Mucosa of stomach (tissue), 1 donor: ENCODE results near the gene NNT.
"Not testable (repeated sequence)": the region's sequence is repeated elsewhere in the genome, so short reads cannot be mapped to it uniquely, and the experiment has no call there.

Source experiments
- H3K27me3 ChIP-seq: one replicate; pipeline ENCODE4 v1.7.0; 2013; ENCODE audit warnings: mild to moderate bottlenecking, low read length; ENCODE audit not compliant: control insufficient read depth, insufficient read depth
- H3K36me3 ChIP-seq: one replicate; pipeline ENCODE4 v1.7.0; 2013; ENCODE audit warnings: low read length; ENCODE audit not compliant: control insufficient read depth, insufficient read depth
- H3K4me1 ChIP-seq: one replicate; pipeline ENCODE4 v1.7.0; 2013; ENCODE audit warnings: mild to moderate bottlenecking, low read length; ENCODE audit not compliant: control insufficient read depth, insufficient read depth
- H3K4me3 ChIP-seq: one replicate; pipeline ENCODE4 v1.7.0; 2013; ENCODE audit warnings: low read length
- H3K9ac ChIP-seq: one replicate; pipeline ENCODE4 v1.7.0; 2013; ENCODE audit warnings: mild to moderate bottlenecking, low read length, moderate library complexity
- H3K9me3 ChIP-seq: one replicate; pipeline ENCODE4 v1.7.0; 2013; ENCODE audit warnings: mild to moderate bottlenecking, low read length, moderate library complexity; ENCODE audit not compliant: control insufficient read depth
- donor health status: Pancreatic carcinoma.

The NNT gene

DNA sequence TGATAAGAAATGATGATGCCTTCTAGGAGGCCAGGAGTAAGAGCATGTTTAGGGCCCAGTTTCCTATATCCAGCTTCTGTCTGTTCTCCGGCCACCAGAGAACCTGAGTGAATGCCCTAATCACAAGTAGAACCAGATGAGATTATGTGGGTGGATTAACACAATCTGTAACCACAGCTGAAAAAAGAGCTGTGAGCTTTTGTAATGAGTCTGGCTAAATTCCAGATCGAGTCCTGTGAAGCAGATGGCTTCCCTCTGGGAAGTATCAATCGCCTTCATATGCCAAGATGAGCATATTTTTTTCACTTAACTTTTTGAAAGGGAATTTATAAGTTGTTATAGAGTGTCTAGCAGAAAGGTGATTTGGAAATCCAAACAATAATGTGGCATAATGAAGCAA is 99.8 kb downstream of the NNT start:
- Histone ChIP-seq H3K9ac (no peak overlapping the region), H3K4me1 (no peaks in the 10 kb centered on the region), H3K27me3 (no peaks in the 10 kb centered on the region), H3K4me3 (no peak overlapping the region), H3K9me3 (no peaks in the 10 kb centered on the region), H3K36me3 (no peaks in the 10 kb centered on the region)

DNA sequence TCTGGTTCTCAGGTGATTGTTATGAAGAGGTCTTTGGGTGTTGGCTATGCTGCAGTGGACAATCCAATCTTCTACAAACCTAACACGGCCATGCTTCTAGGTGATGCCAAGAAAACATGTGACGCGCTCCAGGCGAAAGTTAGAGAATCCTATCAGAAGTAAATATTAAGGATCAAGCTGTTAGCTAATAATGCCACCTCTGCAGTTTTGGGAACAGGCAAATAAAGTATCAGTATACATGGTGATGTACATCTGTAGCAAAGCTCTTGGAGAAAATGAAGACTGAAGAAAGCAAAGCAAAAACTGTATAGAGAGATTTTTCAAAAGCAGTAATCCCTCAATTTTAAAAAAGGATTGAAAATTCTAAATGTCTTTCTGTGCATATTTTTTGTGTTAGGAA is 101.3 kb downstream of the NNT start:
- Histone ChIP-seq H3K9me3 (no peaks in the 10 kb centered on the region), H3K36me3 (no peaks in the 10 kb centered on the region), H3K4me3 (no peak overlapping the region), H3K27me3 (no peaks in the 10 kb centered on the region), H3K9ac (no peak overlapping the region), H3K4me1 (no peaks in the 10 kb centered on the region)

DNA sequence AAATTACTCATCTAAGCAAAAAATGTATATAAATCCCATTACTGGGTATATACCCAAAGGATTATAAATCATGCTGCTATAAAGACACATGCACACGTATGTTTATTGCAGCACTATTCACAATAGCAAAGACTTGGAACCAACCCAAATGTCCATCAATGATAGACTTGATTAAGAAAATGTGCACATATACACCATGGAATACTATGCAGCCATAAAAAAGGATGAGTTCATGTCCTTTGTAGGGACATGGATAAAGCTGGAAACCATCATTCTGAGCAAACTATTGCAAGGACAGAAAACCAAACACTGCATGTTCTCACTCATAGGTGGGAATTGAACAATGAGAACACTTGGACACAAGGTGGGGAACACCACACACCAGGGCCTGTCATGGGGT is 103.6 kb downstream of the NNT start:
- not testable (repeated sequence) for H3K4me3 ChIP-seq, H3K9ac ChIP-seq, H3K9me3 ChIP-seq, H3K4me1 ChIP-seq, H3K27me3 ChIP-seq, H3K36me3 ChIP-seq

DNA sequence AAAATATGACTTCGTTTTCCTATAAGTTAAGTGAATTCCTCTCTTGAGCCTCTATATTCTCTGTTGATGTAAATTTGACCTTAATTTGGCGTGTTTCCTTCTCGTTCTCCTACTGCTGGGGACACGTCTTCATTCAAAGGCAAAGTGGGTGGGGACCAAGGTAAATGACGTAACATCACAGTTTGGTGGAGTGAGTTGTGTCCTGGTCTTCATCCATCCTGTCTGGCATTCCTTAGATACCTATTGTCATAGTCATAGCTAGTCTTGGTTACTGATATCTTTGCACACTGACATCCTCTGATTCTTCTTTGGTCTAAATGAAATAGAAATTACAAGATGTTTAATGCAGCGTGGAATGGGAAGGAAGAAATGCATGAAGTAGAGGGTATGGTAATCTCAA is 108.5 kb downstream of the NNT start:
- Histone ChIP-seq H3K27me3 (no peaks in the 10 kb centered on the region), H3K36me3 (no peaks in the 10 kb centered on the region), H3K4me1 (no peaks in the 10 kb centered on the region), H3K4me3 (no peak overlapping the region), H3K9ac (no peak overlapping the region), H3K9me3 (no peaks in the 10 kb centered on the region)

DNA sequence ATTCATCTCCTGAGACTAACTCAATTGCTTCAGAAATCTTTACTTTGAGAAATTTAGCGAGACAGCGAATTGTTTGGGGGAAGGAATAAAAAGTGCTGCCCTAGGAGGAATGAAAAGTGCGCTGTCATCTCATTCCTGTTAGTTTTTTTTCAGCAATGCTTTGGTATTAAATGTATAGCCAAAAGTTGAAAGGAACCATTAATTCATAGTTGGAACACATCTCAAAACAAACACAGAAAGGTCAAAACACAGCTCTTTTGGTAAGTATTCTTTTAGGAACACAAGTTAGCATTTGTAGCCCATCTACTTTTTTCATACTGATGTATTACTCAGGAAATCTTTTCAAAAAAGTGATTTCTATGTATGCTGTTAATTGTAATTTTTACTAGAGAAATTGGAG is 109.1 kb downstream of the NNT start:
- H3K9me3 ChIP-seq = no peaks in the 10 kb centered on the region
- H3K36me3 ChIP-seq = no peaks in the 10 kb centered on the region
- no peak overlapping the region for H3K4me3 ChIP-seq
- H3K9ac ChIP-seq = no peak overlapping the region
- H3K27me3 ChIP-seq = no peaks in the 10 kb centered on the region
- no peaks in the 10 kb centered on the region for H3K4me1 ChIP-seq

DNA sequence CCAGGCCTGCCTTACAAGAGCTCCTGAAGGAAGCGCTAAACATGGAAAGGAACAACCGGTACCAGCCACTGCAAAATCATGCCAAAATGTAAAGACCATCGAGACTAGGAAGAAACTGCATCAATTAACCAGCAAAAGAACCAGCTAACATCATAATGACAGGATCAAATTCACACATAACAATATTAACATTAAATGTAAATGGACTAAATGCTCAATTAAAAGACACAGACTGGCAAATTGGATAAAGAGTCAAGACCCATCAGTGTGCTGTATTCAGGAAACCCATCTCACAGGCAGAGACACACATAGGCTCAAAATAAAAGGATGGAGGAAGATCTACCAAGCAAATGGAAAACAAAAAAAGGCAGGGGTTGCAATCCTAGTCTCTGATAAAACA is 116.8 kb downstream of the NNT start:
- not testable (repeated sequence) for H3K4me3 ChIP-seq

DNA sequence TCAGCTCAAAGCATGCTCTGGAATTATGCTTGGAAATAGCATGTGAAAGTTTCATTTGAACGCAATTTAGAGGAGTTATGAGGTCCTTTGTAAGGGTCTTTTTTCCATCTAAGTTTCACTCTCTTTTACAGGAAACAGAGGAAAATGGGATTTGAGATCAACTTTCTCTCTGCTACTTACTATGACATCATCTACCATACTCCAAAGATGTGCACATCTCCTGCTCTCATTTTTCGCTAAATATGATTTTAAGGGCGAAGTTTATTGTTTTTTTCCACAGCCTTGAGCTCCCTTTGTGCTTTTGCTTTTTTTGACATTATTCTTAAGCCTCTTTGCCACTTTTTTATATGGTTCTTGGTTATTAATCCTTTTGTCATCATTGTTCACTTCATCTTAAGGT is 125.6 kb downstream of the NNT start:
- Histone ChIP-seq H3K4me1 (peaks cover 12% of the 10 kb centered on the region), H3K4me3 (no peak overlapping the region), H3K9ac (no peak overlapping the region), H3K36me3 (no peaks in the 10 kb centered on the region), H3K9me3 (no peaks in the 10 kb centered on the region), H3K27me3 (no peaks in the 10 kb centered on the region)

More for the DNA sequence above, 116.8 kb downstream of the NNT start:
- not testable (repeated sequence) for H3K9me3 ChIP-seq, H3K27me3 ChIP-seq, H3K4me1 ChIP-seq, H3K9ac ChIP-seq, H3K36me3 ChIP-seq

DNA sequence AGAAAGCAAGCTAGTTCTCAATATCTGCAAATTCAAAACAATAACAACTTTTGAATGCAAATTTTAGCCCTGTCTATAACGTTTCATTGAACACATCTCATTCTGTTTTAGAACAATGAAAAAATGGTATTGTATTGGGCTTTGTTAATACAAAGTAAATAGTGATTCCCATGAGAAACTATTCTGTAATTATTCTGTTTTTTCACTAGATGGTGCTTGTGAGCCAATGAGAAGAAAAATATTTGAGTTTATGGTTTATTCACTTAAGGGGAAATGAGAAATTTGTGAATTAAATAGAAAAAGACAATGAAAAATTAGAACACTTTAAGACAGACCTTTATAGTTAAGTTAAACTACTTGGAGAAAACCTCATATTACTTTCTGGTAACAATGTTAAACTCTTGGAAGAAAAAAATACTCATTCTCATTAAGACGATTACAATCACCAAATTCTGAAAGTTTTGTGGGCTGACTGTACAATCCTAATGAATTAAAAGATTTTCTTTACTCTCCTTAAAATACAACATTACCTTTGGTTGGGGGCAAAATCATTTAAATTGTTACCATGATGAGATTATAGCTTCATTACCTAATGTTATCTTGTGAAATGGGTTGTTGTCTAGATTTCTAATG is 127.0 kb downstream of the NNT start:
- Histone ChIP-seq H3K27me3 (no peaks in the 10 kb centered on the region), H3K36me3 (no peaks in the 10 kb centered on the region), H3K4me1 (peaks cover 12% of the 10 kb centered on the region), H3K4me3 (no peak overlapping the region), H3K9me3 (no peaks in the 10 kb centered on the region), H3K9ac (no peak overlapping the region)

DNA sequence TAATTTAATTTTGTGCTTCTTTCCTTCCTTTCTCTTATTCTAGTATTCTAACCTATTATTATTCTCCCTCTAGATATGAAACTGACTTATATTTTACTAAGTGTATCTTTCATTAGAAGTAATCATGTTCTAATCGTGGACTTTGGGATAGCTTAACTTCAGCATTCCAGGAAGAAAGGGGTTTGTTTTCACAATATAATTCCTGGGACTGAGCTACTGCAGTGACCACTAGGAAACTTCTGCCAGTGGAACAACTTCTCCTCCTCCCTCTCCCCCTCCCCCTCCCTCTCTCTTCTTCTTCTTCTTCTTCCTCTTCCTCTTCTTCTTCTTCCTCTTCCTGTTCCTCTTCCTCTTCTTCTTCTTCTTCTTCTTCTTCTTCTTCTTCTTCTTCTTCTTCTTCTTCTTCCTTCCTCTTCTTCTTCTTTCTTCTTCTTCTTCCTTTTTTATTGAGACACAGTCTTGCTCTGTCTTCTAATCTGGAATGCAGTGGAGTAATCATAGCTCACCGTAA is 127.9 kb downstream of the NNT start:
- Histone ChIP-seq H3K9me3 (no peaks in the 10 kb centered on the region), H3K36me3 (no peaks in the 10 kb centered on the region), H3K4me1 (peaks cover 12% of the 10 kb centered on the region), H3K9ac (no peak overlapping the region), H3K4me3 (no peak overlapping the region), H3K27me3 (no peaks in the 10 kb centered on the region)

DNA sequence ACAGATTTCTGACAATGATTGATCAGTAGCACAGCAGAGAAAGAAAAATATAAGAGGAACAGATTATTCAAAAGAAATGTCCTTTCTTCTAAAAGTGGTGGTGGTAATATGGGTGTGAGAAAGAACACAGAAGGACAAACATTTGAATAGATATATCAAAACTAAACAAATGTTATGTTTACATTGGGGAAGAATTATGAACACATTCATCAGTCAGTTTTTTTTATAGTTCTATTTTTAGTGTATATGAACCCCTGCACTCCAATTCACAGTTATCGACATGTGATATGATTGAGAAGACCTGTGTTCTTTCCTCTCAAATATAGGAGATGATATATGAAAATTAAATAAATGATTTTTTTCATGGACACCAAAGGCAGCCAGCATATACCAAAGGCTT is 128.6 kb downstream of the NNT start:
- Histone ChIP-seq H3K27me3 (no peaks in the 10 kb centered on the region), H3K36me3 (no peaks in the 10 kb centered on the region), H3K9me3 (no peaks in the 10 kb centered on the region), H3K4me1 (peaks cover 12% of the 10 kb centered on the region), H3K4me3 (no peak overlapping the region), H3K9ac (no peak overlapping the region)

DNA sequence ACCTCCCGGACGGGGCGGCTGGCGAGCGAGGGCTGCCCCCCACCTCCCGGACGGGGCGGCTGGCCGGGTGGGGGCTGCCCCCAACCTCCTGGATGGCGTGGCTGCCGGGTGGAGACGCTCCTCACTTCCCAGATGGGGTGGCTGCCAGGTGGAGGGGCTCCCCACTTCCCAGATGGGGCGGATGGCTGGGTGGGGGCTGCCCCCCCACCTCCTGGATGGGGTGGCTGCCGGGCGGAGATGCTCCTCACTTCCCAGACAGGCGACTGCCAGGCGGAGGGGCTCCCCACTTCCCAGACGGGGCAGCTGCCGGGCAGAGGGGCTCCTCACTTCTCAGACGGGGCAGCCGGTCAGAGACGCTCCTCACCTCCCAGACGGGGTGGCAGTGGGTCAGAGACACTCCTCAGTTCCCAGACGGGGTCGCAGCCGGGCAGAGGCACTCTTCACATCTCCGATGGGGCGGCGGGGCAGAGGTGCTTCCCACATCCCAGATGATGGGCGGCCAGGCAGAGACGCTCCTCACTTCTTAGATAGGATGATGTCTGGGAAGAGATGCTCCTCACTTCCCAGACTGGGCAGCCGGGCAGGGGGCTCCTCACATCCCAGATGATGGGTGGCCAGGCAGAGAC is 143.1 kb downstream of the NNT start:
- H3K4me3 ChIP-seq = not testable (repeated sequence)

DNA sequence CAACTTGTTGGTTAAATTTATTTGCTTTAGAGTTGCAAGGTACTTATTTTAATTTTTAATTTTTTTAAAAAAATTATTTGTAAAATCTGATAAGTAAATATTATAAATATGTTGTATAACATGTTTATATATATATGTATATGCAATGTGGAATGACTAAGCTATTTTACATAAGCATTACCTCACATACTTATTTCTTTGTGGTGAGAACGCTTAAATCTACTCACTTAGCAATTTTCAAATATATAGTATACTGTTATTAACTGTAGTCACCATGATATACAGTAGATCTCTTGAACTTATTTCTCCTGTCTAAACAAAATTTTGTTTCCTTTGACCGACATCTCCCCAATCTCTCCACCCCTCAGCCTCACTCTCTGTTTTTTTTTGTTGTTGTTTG is 147.8 kb downstream of the NNT start:
- no peaks in the 10 kb centered on the region for H3K27me3 ChIP-seq
- no peak overlapping the region for H3K9ac ChIP-seq
- H3K4me1 ChIP-seq = no peaks in the 10 kb centered on the region
- H3K4me3 ChIP-seq = no peak overlapping the region
- H3K36me3 ChIP-seq = no peaks in the 10 kb centered on the region
- no peaks in the 10 kb centered on the region for H3K9me3 ChIP-seq

More for the DNA sequence above, 143.1 kb downstream of the NNT start:
- H3K36me3 ChIP-seq, H3K9me3 ChIP-seq, H3K27me3 ChIP-seq, H3K4me1 ChIP-seq, H3K9ac ChIP-seq: not testable (repeated sequence)

DNA sequence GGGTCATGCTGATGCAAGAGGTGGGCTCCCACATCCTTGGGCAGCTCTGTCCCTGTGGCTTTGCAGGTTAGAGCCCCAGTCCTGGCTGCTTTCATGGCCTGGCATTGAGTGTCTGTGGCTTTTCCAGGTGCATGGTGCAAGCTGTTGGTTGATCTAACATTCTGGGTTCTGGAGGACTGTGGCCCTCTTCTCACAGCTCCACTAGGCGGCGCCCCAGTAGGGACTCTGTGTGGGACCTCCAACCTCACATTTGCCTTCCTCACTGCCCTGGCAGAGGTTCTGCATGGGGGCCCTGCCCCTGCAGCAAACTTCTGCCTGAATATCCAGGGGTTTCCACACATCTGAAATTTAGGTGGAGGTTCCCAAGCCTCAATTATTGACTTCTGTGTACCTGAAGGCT is 150.1 kb downstream of the NNT start:
- Histone ChIP-seq H3K36me3 (no peaks in the 10 kb centered on the region), H3K9ac (no peak overlapping the region), H3K4me3 (no peak overlapping the region), H3K9me3 (no peaks in the 10 kb centered on the region), H3K4me1 (no peaks in the 10 kb centered on the region), H3K27me3 (no peaks in the 10 kb centered on the region)
